DMS53 treated with DMSO at 0.1 percent for 48 hours (cell line): Measurements from ENCODE around the gene CCDC82.
"Not testable (repeated sequence)": the region's sequence is repeated elsewhere in the genome, so short reads cannot be mapped to it uniquely, and the experiment has no call there.

Experiments used
- DNase-seq: peaks from one replicate; lab custom pipeline; 2025; ENCODE audit not compliant: unreplicated experiment; lab: John Stamatoyannopoulos, UW

CCDC82 gene

DNA sequence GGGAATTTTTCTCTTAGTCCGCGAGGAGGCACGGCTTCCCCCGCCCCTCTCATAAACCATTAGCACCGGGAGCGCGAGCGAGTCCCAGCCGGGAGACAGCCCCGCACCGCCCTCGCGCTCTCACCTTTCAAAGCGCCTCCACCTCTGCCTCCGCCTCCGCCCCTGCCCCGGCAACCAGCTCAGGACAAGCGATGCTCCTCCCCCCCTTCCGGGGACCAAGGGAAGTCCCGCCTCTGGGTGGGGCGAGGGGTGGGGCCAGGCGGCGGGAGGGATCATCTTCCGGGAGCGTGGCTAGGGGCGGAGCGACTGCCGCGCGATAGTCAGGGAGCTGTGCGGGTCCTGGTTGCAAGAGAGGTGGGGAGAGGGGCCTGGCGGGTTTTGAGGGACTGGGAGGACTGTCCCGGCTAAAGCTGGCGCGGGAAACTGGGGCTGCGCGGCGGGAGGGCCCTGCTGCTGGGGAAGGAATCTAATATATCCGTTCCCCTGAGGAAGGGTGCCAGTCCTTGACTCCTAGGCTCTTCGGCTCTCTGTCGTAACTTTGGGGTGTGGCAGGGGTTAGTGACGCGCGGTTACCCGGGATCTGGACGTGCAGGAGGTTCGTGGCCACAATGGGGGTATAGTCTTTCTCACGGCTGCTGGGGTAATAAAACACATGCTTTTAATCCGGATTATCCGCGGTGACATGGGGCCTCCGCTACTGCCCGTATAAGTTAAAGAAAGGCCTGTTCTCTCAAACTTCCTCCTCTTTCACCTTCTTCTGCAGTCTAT, at the start of gene CCDC82, which contains the start of gene JRKL:
Gene CCDC82 (minus strand): TSS at position 193 of the 768 bp plus-strand sequence. CDS start 5,165 bp downstream, outside the sequence.
Gene JRKL (plus strand): TSS at position 294 of the 768 bp plus-strand sequence. CDS start 637 bp downstream, outside the sequence.
- DNase-seq = peak; percentile 90

DNA sequence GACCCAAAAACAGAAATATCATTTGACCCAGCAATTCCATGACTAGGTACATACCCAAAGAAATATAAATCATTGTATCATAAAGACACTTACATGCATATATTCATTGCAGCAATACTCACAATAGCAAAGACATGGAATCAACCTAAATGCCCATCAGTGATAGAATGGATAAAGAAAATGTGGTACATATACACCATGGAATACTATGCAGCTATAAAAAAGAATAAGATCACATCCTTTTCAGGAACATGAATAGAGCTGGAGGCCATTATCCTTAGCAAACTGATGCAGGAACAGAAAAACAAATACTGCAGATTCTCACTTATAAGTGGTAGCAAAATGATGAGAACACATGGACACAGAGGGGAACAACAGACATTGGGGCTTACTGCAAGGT, 42.9 kb upstream of the CCDC82 start:
- DNase-seq = not testable (repeated sequence)

DNA sequence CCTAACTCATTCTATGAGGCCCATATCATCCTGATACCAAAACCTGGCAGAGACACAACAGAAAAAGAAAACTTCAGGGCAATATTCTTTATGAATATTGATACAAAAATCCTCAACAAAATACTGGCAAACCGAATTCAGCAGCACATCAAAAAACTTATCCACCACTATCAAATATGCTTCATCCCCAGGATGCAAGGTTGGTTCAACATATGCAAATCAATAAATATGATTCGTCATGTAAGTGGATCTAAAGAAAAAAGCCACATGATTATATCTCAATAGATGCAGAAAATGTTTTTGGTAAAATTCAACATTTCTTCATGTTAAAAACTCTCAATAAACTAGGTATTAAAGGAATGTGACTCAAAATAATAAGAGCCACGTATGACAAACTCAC, 41.0 kb upstream of the CCDC82 start:
- no peak for DNase-seq

DNA sequence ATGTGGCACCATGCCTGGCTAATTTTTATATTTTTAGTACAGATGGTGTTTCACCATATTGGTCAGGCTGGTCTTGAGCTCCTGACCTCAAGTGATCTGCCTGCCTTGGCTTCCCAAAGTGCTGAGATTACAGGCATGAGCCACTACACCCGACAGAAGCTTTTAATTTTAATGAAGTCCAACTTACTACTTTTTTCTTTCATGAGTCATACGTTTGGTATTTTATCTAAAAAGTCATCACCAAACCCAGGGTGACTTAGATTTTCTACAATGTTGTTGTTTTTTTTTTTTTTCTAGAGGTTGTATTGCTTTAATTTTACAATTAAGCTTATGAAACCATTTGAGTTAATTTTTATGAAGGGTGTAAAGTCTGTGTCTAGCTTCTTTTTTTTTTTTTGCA, 35.0 kb upstream of the CCDC82 start:
- no peak for DNase-seq

DNA sequence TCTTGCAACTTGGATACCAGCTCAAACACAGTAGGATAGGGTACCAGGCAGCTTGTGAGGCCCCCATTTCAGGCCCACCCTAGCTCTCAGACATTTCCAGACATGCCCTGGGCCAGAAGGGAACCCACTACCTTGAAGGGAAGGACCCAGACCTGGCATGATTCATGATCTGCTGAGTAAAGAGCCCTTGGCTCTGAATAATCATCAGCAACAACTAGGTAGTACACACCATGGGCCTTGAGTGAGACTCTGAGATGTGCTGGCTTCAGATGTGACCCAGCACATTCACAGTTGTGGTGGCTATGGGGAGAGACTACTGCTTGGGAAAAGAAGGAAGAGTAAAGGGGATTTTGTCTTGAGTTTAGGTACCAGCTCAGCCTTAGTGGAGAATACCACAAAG, 23.7 kb upstream of the CCDC82 start:
- no peak for DNase-seq

DNA sequence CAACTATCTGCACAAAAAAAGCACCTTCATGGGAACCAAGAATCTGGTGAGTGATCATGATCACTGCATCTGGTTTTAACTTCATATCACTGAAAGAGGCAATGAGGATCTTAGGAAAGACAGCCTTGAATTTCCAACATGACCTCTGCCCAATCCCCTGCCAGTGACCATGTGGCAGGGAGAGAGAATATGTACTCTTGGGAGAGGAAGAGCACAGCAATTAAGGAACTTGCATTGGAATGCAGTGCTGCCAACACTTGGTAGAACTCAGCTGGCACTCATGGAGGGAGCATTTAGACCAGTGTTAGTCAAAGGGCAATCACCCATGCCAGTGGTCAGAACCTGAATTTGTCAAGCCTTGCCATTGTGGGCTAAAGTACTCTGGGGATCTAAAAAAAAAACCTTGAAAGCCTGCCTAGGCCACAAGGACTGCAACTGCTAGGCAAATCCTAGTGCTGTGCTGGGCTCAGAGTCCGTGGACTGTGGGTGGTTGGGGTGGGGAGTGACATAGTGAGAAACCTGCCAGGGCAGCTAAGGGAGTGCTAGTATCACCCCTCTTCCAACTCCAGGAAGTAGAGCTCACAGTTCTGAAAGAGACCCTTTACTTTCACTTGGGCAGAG, 23.2 kb upstream of the CCDC82 start:
- DNase-seq = no peak

DNA sequence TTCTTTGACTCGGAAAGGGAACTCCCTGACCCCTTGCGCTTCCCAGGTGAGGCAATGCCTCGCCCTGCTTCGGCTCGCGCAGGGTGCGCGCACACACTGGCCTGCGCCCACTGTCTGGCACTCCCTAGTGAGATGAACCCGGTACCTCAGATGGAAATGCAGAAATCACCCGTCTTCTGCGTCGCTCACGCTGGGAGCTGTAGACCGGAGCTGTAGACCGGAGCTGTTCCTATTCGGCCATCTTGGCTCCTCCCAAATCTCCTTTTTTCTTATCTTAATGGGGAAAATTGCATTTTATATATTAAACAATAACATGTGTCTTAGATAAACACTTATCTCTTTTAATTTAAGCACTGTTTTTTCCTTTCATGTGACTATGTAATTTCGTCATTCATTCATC, 21.7 kb upstream of the CCDC82 start:
- DNase-seq = peak; percentile 5

DNA sequence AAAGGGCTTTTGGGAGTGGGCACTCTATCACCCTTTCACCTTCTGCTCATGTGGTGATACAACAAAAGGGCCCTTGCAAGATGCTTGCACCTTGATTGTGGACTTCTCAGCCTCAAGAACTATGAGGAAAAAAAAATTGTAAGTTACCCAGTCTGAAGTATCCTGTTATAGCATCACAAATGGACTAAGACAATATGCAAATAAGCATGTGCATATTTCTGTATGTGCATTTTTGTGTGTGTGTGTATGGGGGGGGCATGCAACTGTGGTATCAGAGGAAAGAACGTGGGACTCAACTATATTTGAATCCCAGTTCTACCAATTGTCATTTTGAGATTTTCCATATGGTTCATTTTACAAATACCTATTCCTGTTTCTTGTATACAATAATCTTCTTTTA, 11.0 kb upstream of the CCDC82 start:
- no peak for DNase-seq

DNA sequence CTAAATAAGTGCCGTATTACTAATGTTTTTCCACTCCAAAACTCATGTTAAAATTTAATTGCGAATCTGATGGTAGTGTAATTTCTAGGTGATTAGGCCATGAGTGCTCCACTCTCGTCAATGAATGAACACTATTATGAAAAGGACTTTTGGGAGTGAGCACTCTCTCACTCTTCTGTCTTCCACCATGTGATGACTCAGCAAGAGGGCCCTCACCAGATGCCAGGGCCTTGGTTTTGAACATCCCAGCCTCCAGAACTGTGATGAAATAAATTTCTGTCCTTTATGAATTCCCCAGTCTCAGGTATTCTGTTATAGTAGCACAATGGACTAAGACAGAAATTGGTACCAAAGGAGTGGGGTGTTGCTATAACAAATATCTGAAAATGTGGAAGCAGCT, 8.2 kb upstream of the CCDC82 start:
- DNase-seq = no peak

DNA sequence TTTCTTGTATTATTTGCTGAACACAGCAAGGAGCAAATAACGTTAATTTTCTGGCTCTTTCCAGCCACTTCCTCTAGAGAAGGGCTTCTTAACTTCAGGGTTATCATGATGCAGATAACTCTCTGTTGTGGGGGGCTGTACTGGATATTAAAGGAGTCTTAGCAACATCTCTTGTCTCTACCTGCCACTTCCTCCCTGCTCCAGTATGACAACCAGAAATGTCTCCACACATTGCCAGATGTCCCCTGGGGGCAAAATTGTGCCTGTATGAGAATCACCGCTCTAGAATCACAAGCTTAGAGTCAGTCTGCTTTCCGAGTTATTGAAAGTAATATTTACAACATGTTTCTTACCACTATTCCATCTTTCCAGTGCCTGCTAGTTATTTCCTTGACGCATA, 6.9 kb upstream of the CCDC82 start:
- no peak for DNase-seq

DNA sequence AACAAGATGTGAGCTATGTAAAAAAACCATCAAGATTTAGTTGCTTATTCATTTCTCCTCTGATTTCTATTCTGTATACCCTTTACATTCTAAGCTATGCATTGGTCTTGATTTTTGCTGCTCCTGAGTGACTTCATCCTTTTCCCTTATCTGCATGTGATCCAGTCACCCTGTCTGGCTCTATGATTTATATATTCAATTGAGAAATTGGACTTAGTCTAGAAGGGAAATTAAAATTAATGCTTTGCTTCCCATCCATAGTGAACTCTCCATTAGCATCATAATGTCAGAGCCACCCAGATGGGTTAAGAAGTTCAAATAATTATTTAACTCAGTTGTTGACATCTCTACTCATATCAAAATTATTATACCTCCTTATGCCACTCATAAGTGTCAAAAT, 5.1 kb upstream of the CCDC82 start:
- DNase-seq = no peak

DNA sequence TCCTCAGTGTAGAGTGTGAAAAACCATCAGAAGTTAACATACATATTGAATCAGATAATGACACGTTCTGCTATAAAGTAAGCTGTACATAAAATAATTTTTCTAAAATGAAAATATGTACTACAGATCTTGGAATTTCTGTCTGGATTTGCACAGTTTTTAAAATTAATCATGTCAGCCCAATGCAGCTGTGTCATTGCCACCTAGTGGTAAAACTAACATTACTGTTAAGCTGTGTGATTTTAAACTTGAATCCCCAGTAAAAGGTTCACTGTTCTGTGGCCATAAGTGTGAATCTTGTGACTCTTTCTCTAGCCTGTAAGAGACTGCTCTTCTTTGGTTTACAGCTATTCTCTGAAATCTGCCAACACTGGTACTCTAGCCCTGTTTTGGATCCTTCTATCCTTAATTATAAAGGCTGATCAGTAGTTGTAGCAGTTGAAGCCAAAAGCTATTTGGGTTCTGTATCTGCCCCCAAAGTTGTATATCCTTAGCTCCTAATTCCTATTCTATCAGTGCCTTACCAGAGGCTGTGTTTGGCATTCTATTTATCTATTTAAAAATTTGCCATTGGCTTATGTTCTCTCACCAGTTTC, 4.1 kb upstream of the CCDC82 start:
- DNase-seq = peak; percentile 63

DNA sequence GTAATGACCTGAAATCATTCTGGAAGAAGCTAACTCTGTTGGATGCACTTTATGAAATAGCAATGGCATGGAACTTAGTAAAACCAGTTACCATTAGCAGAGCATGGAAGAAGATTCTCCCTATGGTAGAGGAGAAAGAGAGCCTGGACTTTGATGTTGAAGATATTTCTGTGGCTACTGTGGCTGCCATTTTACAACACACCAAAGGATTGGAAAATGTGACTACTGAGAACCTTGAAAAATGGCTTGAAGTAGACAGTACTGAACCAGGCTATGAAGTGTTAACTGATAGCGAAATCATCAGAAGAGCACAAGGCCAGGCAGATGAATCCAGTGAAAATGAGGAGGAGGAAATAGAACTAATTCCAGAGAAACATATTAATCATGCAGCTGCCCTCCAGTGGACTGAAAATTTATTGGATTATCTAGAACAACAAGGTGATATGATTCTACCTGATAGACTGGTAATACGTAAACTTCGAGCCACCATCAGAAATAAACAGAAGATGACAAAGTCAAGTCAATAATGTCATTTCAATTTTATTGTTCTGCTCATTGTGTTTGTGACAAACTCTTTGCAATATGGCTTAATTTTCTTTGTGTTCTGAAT, 2.1 kb upstream of the CCDC82 start:
- no peak for DNase-seq

DNA sequence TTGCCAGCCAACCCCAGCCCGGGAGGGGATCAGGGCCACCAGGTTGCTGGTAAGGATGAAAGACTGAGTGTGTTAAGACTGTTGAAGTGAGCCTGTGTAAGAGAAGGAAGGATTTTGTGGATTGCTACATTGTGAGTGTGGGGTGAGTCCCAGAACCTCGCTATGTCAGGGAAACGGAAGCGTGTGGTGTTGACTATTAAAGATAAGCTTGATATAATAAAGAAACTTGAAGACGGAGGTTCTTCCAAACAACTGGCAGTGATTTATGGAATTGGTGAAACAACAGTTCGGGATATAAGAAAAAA, 728 bp upstream of the CCDC82 start:
- DNase-seq = no peak

DNA sequence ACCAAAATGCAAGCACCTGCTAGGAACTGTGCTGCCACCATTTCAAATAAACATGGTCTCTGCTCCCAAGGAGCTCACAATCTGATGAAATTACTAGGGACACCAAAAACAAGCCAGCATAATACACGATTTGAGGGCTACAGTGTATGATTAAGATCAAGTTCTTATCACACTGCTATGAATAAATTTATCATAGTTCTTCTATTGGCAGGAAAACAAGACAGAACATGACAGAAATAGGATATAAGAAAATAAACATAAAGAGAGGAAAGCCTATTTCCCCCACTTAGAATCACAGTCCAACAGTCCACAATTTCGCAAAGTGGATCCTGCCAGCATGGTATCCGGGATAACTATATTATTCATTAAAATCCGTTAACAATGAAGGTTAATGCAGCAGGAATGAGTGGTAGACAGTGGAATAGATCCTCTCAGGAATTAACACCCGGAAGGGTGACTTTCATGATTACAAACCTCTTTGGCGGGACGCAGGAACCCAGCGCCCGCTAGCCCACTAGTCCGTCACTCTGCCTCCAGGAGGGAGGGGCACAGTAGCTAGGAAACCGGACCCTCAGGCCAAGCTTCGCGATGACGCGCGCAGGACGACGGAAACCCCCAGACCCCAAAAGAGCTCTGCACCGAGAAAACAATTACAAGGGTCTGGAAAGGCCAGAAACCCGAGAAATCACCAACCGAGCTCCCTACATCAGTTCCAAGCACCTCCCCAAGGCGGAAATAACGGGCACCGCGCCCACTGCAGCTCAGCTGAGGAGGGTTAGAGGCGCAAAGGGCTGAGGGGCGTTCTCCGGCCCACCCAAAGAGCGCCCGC, 607 bp downstream of the CCDC82 start:
- peak; percentile 24 for DNase-seq

DNA sequence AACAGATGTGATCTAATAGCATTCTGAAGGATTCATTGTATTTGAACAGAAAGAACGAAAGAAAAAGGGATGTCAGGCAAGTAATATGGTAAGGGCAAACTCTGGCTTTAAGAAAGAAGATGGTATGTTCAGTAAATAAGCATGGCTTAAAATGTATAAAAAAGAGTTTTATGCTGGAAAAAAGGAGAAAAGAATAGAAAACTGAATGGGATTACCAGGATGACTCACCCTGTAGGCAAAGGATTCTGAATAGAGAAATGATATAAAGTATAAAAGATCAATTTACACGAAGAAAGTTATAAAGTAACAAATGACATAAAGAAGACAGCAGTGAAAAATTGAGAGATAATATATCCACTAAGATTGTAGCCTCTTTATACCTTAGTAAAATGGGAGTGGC, 4.5 kb downstream of the CCDC82 start:
- no peak for DNase-seq

DNA sequence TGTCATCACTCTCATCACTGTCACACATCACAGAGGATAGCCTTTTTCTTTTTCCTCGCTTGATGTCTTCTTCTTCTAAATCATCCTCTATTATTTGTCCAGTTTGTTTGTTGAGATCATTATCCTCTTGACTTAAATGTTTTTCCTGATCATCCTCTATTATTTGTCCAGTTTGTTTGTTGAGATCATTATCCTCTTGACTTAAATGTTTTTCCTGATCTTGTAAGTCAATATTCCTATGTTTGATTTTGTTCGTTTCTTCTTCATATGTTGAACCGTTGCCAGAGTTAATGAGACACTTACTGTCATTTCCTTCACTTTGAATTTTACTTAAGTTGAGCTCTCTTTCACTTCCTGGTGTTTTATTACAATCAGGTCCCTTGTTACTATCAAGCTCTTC, 5.6 kb downstream of the CCDC82 start:
- peak; percentile 100 for DNase-seq

DNA sequence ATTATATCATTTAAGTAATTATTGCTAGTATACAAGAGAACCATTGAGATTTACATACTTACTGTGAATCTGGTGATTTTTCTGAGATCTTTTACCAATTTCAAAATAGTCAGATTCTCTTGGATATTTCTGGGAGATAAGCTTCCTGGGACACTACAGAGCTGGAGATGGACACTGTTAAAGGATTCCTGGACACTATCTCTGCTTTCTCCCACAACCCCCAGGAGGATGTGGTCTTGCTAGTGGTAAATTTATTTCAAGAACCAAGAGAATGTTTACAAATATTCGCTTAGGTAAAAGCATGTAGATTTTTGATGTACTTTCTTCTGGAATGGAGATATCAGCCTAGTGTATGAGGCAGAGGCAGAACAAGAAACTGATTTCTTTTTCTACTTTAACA, 12.9 kb downstream of the CCDC82 start:
- DNase-seq = no peak

DNA sequence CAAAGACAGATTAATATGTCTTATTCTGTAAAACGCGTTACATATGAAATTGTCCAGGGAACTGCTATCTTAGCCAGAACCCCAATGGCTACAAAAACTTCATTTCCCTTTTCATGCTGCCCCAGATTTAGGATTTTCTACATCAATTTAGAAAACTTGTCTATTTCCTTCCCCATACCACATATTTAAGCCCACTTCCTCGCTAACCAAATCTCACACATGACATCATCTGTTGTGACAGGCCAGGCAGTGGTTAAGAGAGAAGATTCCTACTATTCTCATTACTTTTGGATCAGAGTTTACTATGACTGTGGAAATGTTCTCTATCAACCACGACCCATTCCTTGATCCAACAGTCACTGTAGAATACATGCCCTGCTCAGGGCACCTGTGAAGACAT, 15.9 kb downstream of the CCDC82 start:
- no peak for DNase-seq

DNA sequence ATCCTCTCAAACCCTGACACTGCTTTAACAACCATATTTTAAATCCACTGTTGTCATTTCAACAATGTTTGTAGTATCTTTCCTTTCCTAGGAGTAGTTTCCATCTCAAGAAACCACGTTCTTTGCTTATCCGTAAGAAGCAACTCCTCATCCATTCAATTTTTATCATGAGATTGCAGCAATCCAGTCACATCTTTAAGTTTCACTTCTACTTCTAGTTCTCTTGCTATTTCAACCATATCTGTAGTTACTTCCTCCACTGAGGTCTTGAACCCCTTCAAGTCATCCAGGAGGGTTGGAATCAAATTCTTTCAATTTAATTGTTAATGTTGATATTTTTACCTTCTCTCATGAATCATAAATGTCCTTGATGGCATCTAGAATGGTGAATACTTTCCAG, 22.4 kb downstream of the CCDC82 start:
- no peak for DNase-seq

DNA sequence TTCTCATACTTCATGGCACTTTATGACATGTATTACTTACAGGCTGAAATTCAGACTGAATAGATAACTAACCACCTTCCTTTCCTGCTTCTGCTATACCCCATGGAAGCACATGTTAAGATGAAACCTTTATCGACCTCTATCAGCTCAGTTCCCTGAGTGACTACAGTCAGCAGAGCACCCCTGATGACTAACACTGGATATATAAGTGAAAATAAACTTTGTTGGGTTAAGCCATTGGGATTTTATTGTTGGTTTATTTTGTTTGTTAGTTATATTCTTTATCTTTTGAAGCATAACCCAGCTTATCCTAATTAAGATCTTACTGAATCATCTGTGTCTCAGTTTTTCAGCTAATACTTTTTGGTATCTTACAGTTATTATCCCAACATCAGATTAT, 23.7 kb downstream of the CCDC82 start:
- DNase-seq = no peak
